ENCODE results near the gene GAB2.

Gene GAB2

DNA sequence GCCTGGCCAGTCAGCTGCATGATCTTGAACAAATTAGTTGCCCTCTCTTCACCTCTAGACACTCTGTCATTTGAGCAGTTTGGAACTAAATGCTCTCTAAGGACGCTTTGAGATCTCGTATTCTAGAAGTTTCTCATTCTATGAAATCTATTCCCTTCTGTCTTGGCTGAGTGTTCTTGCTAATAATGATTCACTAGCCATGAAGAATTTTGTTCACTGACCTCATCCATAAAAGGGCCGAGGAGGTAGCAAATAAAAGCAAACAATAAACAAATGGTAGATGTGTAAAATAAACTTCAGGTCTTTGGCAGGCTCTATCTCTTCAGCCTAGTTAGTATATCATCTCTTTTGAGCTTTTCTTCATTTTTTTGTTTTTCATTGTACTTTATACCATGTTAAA is 152.3 kb downstream of the GAB2 start:
- no peak for ATAC-seq
- Mint-ChIP-seq H3K27ac (no peak overlapping the region), H3K4me1 (no peaks in the 10 kb centered on the region), H3K4me3 (no peak overlapping the region), H3K36me3 (no peaks in the 10 kb centered on the region), H3K9me3 (no peaks in the 10 kb centered on the region)
- no peak for DNase-seq (ENCODE audit: low spot score in 2 of 2)

GRCh38 chr11:78262691-78263090 is 154.9 kb downstream of the GAB2 start:
- ATAC-seq, result no peak
- H3K4me1 Mint-ChIP-seq, result no peaks in the 10 kb centered on the region

DNA sequence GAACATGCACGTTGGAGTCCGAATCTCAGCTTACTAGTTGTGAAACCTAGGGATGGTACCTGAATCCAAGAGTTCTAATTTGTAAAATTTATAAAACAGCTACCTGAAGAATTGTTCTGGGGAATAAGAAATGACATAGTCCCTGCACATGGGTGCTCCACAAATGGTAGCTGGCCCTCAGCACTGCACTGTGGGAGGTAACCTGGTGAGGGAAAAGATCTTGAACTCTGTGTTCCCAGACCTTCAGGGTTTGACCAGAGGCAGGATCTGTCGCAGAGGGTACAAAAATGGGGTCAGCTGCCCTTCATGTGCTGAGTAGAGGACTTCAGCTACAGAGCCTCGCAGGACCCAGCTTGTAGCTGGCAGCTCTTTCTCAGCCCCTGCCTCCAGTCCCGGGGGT is 155.4 kb downstream of the GAB2 start:
- ATAC-seq (no peak), DNase-seq (ENCODE audit: low spot score in 2 of 2) (no peak)
- H3K9me3 Mint-ChIP-seq, result no peaks in the 10 kb centered on the region
- H3K27ac Mint-ChIP-seq, result no peak overlapping the region
- no peaks in the 10 kb centered on the region for H3K36me3 Mint-ChIP-seq
- no peak overlapping the region for H3K4me3 Mint-ChIP-seq
- no peaks in the 10 kb centered on the region for H3K4me1 Mint-ChIP-seq

More at GRCh38 chr11:78262691-78263090, 154.9 kb downstream of the GAB2 start:
- H3K4me3 Mint-ChIP-seq, result no peak overlapping the region
- no peaks in the 10 kb centered on the region for H3K36me3 Mint-ChIP-seq
- no peaks in the 10 kb centered on the region for H3K9me3 Mint-ChIP-seq
- H3K27ac Mint-ChIP-seq, result no peak overlapping the region
- no peak for DNase-seq (ENCODE audit: low spot score in 2 of 2)

DNA sequence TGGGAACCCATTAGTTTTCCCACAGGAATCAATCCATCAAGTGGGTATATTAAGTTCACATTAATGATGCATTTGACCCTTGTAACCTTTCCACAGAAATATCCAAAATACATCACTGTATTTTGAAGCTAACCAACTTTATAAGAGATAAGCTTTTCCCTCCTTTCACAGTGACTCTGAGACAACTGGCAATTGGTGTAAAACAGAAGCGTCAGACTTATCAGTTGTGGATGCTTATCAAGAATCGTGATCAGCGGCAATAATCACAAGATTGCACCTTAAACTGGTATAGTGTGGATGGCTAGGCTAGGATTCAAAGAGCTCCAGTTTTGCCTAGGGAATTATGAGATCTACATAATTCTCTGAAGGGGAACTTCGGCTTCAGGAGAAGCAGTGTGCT is 155.8 kb downstream of the GAB2 start:
- H3K27ac Mint-ChIP-seq, result no peak overlapping the region
- no peaks in the 10 kb centered on the region for H3K36me3 Mint-ChIP-seq
- DNase-seq (ENCODE audit: low spot score in 2 of 2), result no peak
- no peaks in the 10 kb centered on the region for H3K4me1 Mint-ChIP-seq
- H3K9me3 Mint-ChIP-seq, result no peaks in the 10 kb centered on the region
- no peak for ATAC-seq
- H3K4me3 Mint-ChIP-seq, result no peak overlapping the region

DNA sequence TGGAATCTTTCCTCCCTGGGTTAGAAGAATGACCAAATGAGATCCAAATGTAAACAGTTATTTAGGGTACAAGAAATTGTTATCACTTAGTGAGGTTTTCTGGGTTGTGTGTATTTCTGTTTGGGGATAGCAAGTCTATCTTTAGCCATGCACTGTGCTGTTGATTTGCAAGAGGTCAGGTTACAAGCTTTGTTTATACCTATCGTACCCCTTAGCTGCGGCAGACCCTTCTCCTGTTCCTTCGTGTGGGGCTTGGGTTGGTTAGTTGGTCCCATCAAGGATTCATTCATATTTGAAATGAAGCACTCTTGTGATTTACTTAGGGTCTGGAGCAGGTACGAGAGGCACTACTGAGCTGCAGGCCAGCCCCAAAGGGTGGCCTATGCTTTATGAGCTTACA is 156.3 kb downstream of the GAB2 start:
- no peaks in the 10 kb centered on the region for H3K9me3 Mint-ChIP-seq
- H3K4me1 Mint-ChIP-seq, result no peaks in the 10 kb centered on the region
- H3K27ac Mint-ChIP-seq, result no peak overlapping the region
- H3K36me3 Mint-ChIP-seq, result no peaks in the 10 kb centered on the region
- no peak for DNase-seq (ENCODE audit: low spot score in 2 of 2)
- no peak for ATAC-seq
- H3K4me3 Mint-ChIP-seq, result no peak overlapping the region

- no peaks in the 10 kb centered on the region for H3K4me1 Mint-ChIP-seq
- no peaks in the 10 kb centered on the region for H3K9me3 Mint-ChIP-seq
- H3K27ac Mint-ChIP-seq, result no peak overlapping the region
- DNase-seq (ENCODE audit: low spot score in 2 of 2), result no peak
- H3K36me3 Mint-ChIP-seq, result no peaks in the 10 kb centered on the region
- H3K4me3 Mint-ChIP-seq, result no peak overlapping the region
- no peak for ATAC-seq
These were observed 157.7 kb downstream of the GAB2 start for GRCh38 chr11:78259777-78260487.

- Mint-ChIP-seq H3K27ac (no peak overlapping the region), H3K4me3 (no peak overlapping the region)
These were observed 160.0 kb downstream of the GAB2 start for GRCh38 chr11:78257654-78258053.

GRCh38 chr11:78256962-78257361 is 160.7 kb downstream of the GAB2 start:
- Mint-ChIP-seq H3K36me3 (no peaks in the 10 kb centered on the region), H3K4me3 (no peak overlapping the region), H3K27ac (no peak overlapping the region), H3K9me3 (no peaks in the 10 kb centered on the region), H3K4me1 (no peaks in the 10 kb centered on the region)
- DNase-seq (ENCODE audit: low spot score in 2 of 2) (no peak), ATAC-seq (no peak)

More at GRCh38 chr11:78257654-78258053, 160.0 kb downstream of the GAB2 start:
- no peaks in the 10 kb centered on the region for H3K36me3 Mint-ChIP-seq
- H3K9me3 Mint-ChIP-seq, result no peaks in the 10 kb centered on the region
- DNase-seq (ENCODE audit: low spot score in 2 of 2) (no peak), ATAC-seq (no peak)
- H3K4me1 Mint-ChIP-seq, result no peaks in the 10 kb centered on the region

DNA sequence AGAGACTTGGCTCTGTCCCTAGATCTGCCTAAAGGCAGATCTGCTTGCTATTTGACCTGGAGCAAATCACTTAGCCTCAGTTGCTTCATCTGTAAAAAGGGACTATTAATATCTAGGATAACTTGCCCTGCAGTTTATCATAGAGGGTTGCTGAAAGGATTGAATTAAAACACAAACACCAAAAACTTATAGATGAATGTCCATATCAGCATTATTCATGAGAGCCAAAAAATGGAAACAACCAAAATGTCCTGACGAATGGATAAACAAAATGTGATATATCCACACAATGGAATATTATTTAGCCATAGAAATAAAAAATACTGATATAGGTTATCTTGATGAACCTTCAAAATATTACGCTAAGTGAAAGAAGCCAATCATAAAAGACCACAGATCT is 161.7 kb downstream of the GAB2 start:
- ATAC-seq (no peak), DNase-seq (ENCODE audit: low spot score in 2 of 2) (no peak)
- no peak overlapping the region for H3K27ac Mint-ChIP-seq
- H3K4me3 Mint-ChIP-seq, result no peak overlapping the region
- no peaks in the 10 kb centered on the region for H3K36me3 Mint-ChIP-seq
- H3K4me1 Mint-ChIP-seq, result no peaks in the 10 kb centered on the region
- H3K9me3 Mint-ChIP-seq, result no peaks in the 10 kb centered on the region

DNA sequence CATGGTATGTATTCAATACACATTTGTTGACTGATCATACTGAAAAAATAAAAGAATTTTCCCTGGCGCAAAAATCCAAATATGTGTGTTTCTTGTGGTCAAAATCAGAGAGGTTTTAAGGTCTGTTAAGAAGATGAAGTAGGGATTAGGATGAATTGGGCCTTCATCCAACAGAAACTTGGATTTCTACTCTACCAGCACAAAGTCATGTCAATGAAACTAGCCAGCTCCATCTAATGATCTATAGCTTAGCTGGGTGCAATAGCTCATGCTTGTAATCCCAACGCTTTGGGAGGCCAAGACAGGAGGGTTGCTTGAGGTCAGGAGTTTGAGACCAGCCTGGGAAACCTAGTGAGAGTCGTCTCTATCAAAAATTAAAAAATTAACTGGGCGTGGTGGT is 163.4 kb downstream of the GAB2 start:
- DNase-seq (ENCODE audit: low spot score in 2 of 2) (no peak), ATAC-seq (no peak)
- Mint-ChIP-seq H3K4me3 (no peak overlapping the region), H3K27ac (no peak overlapping the region), H3K36me3 (no peaks in the 10 kb centered on the region), H3K4me1 (no peaks in the 10 kb centered on the region), H3K9me3 (no peaks in the 10 kb centered on the region)

- DNase-seq (ENCODE audit: low spot score in 2 of 2) (no peak), ATAC-seq (no peak)
- no peaks in the 10 kb centered on the region for H3K36me3 Mint-ChIP-seq
- no peaks in the 10 kb centered on the region for H3K4me1 Mint-ChIP-seq
- H3K4me3 Mint-ChIP-seq, result no peak overlapping the region
- H3K9me3 Mint-ChIP-seq, result no peaks in the 10 kb centered on the region
- H3K27ac Mint-ChIP-seq, result no peak overlapping the region
These were observed 163.8 kb downstream of the GAB2 start for GRCh38 chr11:78253797-78254196.

GRCh38 chr11:78251083-78251775 is 166.4 kb downstream of the GAB2 start:
- ATAC-seq (no peak), DNase-seq (ENCODE audit: low spot score in 2 of 2) (no peak)
- Mint-ChIP-seq H3K4me1 (no peaks in the 10 kb centered on the region), H3K36me3 (no peaks in the 10 kb centered on the region), H3K9me3 (no peaks in the 10 kb centered on the region), H3K4me3 (no peak overlapping the region), H3K27ac (no peak overlapping the region)

DNA sequence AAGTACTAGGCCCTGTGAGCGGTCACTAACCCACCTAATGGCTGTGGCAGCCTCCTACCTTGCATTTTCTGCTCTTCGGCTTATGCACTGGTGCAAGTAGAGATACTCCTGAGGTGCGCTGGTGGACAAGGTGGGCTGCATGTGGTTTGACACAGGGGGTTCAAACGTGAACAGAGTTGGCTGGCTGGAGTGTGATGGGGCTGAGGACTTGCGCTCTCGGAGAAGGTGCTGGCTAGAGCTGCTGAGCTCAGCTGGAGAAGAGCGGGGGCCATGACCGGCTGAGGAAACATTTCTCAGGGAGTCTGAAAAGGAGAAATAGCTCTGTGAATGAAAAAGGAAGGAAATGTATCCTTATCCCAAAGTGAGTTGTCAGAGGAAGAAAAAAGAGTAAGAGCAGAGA is 167.5 kb downstream of the GAB2 start:
- no peaks in the 10 kb centered on the region for H3K36me3 Mint-ChIP-seq
- ATAC-seq, result no peak
- no peak overlapping the region for H3K27ac Mint-ChIP-seq
- DNase-seq (ENCODE audit: low spot score in 2 of 2), result no peak
- no peaks in the 10 kb centered on the region for H3K4me1 Mint-ChIP-seq
- no peak overlapping the region for H3K4me3 Mint-ChIP-seq
- H3K9me3 Mint-ChIP-seq, result no peaks in the 10 kb centered on the region

GRCh38 chr11:78248903-78249302 is 168.7 kb downstream of the GAB2 start:
- Mint-ChIP-seq H3K4me3 (no peak overlapping the region), H3K27ac (no peak overlapping the region)

DNA sequence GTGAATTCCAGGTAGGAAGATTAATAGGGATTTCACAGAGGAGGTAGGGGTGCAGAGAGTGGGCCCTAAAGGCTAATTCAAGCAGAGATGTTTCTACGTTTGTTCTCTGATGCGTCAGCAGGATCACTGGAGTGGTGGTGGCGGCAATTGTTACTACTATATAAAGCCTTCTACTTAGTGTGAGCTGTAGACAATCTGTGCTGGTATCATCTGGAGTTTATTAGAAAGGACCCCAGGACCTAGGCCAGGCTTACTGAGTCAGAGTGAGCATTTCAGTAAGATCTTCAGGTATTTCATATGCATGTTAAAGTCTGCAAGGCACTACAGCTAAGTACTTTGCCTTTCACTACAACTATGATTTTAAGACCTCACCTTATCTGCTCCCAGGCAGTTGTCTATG is 169.4 kb downstream of the GAB2 start:
- Mint-ChIP-seq H3K27ac (no peak overlapping the region), H3K9me3 (no peaks in the 10 kb centered on the region), H3K4me3 (no peak overlapping the region), H3K4me1 (no peaks in the 10 kb centered on the region), H3K36me3 (no peaks in the 10 kb centered on the region)
- DNase-seq (ENCODE audit: low spot score in 2 of 2) (no peak), ATAC-seq (no peak)

More at GRCh38 chr11:78248903-78249302, 168.7 kb downstream of the GAB2 start:
- peak; percentile 73 for ATAC-seq
- H3K36me3 Mint-ChIP-seq, result no peaks in the 10 kb centered on the region
- no peaks in the 10 kb centered on the region for H3K4me1 Mint-ChIP-seq
- DNase-seq (ENCODE audit: low spot score in 2 of 2), result no peak
- no peaks in the 10 kb centered on the region for H3K9me3 Mint-ChIP-seq

DNA sequence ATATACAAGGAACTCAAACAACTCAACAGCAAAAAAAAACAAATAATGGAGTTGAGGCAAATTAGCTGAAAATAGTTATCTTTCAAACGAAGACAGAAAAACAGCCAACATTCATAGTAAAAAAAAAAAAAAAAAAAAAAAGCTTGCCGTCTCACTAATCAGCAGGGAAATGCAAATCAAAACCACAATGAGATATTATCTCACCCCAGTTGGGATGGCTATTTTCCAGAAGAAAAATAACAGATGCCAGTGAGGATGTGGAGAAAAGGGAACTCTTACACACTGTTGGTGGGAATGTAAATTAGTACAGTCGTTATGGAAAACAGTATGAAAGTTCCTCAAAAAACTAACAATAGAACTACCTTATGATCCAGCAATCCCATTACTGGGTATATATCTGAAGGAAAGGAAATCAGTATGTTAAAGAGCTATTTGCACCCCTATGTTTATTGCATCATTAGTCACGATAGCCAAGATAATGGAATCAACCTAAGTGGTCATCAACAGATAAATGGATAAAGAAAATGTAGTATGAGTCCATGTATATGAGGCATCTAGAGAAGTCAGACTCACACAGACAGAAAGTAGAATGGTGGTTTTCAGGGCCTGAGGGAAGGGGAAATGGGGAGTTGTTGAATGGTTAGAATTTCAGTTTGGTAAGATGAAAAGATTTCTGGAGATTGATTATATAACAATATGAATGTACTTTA is 172.9 kb downstream of the GAB2 start:
- DNase-seq (ENCODE audit: low spot score in 2 of 2), result no peak
- no peak for ATAC-seq
- H3K4me3 Mint-ChIP-seq, result no peak overlapping the region
- peaks cover 7% of the 10 kb centered on the region for H3K9me3 Mint-ChIP-seq
- no peak overlapping the region for H3K27ac Mint-ChIP-seq
- H3K4me1 Mint-ChIP-seq, result no peaks in the 10 kb centered on the region
- H3K36me3 Mint-ChIP-seq, result no peaks in the 10 kb centered on the region
